Measurements from ENCODE around the gene FARS2. TPM values are rescaled to one million over a fixed set of nuclear protein-coding genes. Genes with fewer than 3 reads are reported as not detected.

Gene FARS2
- total RNA-seq, 1 donor from 2014 or later, result 11.8 TPM

GRCh38 chr6:5493806-5494205 is 232.5 kb downstream of the FARS2 start:
- TF ChIP-seq CTCF (IDR thresholded peaks at IDR 0.05), result no peak
- Mint-ChIP-seq H3K9me3 (ENCODE audit: low read depth) (no peaks in the 10 kb centered on the region), H3K36me3 (ENCODE audit: low read depth) (peaks cover 5% of the 10 kb centered on the region), H3K4me3 (ENCODE audit: unreplicated experiment) (no peak overlapping the region), H3K4me1 (ENCODE audit: low read depth) (peaks cover 12% of the 10 kb centered on the region), H3K27ac (ENCODE audit: unreplicated experiment) (no peak overlapping the region), H3K27me3 (ENCODE audit: low read depth) (no peaks in the 10 kb centered on the region)
- no peak for DNase-seq (ENCODE audit: low spot score)

DNA sequence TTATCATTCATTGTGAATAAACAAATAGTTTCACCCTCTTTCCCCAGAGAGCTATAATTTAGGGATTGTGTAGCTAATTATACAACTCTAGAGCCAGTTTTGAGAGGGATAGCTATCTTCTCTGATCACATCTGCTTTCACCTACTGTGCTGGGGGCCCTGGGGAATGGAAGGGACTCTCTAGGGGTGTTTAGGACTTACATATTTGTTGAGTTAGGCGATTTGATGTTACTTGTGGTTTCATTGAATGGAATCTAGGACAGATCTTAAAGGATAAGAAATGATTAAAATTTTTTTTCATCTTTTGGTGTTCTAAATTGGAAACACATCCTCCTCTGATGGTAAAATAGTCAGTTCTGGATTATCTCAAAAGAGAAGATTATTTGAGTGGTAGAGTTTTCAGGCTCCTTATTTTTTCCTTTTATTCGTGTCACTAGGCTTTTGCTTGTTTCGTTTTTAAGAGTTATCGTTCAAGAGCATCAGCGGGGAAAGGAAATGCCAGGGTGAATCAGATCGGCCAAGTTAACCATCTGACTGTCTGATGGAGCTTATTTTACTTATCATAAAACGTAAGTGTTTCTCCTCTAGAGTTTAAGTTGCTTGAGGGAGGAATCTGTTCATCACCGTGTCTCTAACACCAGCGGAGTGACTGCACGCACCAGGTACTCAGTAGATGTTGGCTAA is 236.7 kb downstream of the FARS2 start:
- H3K27me3 Mint-ChIP-seq (ENCODE audit: low read depth), result no peaks in the 10 kb centered on the region
- DNase-seq (ENCODE audit: low spot score), result no peak
- H3K9me3 Mint-ChIP-seq (ENCODE audit: low read depth), result no peaks in the 10 kb centered on the region
- no peaks in the 10 kb centered on the region for H3K36me3 Mint-ChIP-seq (ENCODE audit: low read depth)
- TF ChIP-seq CTCF (IDR thresholded peaks at IDR 0.05), result no peak
- H3K4me1 Mint-ChIP-seq (ENCODE audit: low read depth), result peaks cover 34% of the 10 kb centered on the region
- H3K27ac Mint-ChIP-seq (ENCODE audit: unreplicated experiment), result peak overlapping the region; percentile 87
- peak overlapping the region; percentile 59 for H3K4me3 Mint-ChIP-seq (ENCODE audit: unreplicated experiment)

GRCh38 chr6:5498579-5498899 is 237.2 kb downstream of the FARS2 start:
- no peak for DNase-seq (ENCODE audit: low spot score)
- peaks cover 34% of the 10 kb centered on the region for H3K4me1 Mint-ChIP-seq (ENCODE audit: low read depth)
- TF ChIP-seq CTCF (IDR thresholded peaks at IDR 0.05), result no peak
- no peaks in the 10 kb centered on the region for H3K27me3 Mint-ChIP-seq (ENCODE audit: low read depth)
- H3K36me3 Mint-ChIP-seq (ENCODE audit: low read depth), result no peaks in the 10 kb centered on the region
- no peaks in the 10 kb centered on the region for H3K9me3 Mint-ChIP-seq (ENCODE audit: low read depth)
- peak overlapping the region; percentile 87 for H3K27ac Mint-ChIP-seq (ENCODE audit: unreplicated experiment)
- peak overlapping the region; percentile 59 for H3K4me3 Mint-ChIP-seq (ENCODE audit: unreplicated experiment)

- no peak for TF ChIP-seq CTCF (IDR thresholded peaks at IDR 0.05)
- no peak for DNase-seq (ENCODE audit: low spot score)
- peaks cover 34% of the 10 kb centered on the region for H3K4me1 Mint-ChIP-seq (ENCODE audit: low read depth)
- H3K27me3 Mint-ChIP-seq (ENCODE audit: low read depth), result no peaks in the 10 kb centered on the region
- no peak overlapping the region for H3K4me3 Mint-ChIP-seq (ENCODE audit: unreplicated experiment)
- no peaks in the 10 kb centered on the region for H3K9me3 Mint-ChIP-seq (ENCODE audit: low read depth)
- H3K27ac Mint-ChIP-seq (ENCODE audit: unreplicated experiment), result peak overlapping the region; percentile 4
- no peaks in the 10 kb centered on the region for H3K36me3 Mint-ChIP-seq (ENCODE audit: low read depth)
Observed at GRCh38 chr6:5499644-5500306, 238.5 kb downstream of the FARS2 start.

GRCh38 chr6:5501837-5502236 is 240.5 kb downstream of the FARS2 start:
- Mint-ChIP-seq H3K27ac (ENCODE audit: unreplicated experiment) (no peak overlapping the region), H3K9me3 (ENCODE audit: low read depth) (no peaks in the 10 kb centered on the region), H3K4me1 (ENCODE audit: low read depth) (peaks cover 34% of the 10 kb centered on the region), H3K4me3 (ENCODE audit: unreplicated experiment) (no peak overlapping the region), H3K36me3 (ENCODE audit: low read depth) (no peaks in the 10 kb centered on the region), H3K27me3 (ENCODE audit: low read depth) (no peaks in the 10 kb centered on the region)
- no peak for TF ChIP-seq CTCF (IDR thresholded peaks at IDR 0.05)
- DNase-seq (ENCODE audit: low spot score), result no peak

Data from chondrocyte (in vitro differentiated cells).